ENCODE data around the gene MKS1.

Gene MKS1

DNA sequence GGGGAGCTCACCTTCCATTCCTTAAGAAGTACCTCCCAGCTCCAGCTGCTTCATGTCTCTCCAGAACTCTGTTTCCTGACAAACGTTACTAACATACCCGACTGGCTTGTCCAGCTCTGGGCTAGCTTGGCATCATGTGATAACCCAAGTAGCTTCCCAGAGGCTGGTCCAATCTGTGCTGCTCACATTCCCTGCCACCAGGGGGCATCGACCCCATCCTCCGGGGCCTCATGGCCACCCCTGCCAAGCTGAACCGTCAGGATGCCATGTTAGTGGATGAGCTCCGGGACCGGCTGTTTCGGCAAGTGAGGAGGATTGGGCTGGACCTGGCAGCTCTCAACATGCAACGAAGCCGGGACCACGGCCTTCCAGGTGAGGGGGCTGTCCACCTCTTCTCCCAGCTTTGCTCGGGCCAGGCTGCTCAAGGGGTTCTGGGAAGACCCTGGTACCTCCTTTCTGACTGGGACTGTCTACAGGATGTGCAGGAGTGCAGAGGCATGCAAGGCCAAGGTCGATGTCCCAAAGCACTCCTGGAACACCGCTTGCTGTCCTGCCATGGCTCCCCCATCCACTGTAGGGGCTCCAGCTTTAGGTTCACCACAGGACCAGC, 18.9 kb downstream of the MKS1 start:
- DNase-seq (ENCODE audit: low read depth), result peak; percentile 17

DNA sequence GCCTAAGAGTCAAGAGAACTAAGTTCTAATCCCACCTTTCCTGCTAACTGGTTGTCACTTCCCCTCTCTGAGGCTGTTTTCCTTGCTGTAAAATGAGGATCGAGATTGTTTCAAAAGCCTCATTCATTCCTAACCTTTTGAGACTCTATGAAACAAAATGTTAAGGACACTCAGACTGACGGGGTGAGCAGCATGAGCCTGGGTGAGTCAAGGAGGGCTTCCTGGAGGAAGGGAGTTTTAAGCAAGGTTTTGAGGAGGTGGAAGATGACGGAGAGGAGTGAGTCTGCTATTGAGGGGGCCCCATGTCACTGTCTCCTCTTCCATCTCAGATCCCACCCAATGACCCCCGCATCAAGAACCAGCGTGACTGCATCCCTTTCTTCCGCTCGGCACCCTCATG, 22.4 kb downstream of the MKS1 start:
- no peak for DNase-seq (ENCODE audit: low read depth)

DNA sequence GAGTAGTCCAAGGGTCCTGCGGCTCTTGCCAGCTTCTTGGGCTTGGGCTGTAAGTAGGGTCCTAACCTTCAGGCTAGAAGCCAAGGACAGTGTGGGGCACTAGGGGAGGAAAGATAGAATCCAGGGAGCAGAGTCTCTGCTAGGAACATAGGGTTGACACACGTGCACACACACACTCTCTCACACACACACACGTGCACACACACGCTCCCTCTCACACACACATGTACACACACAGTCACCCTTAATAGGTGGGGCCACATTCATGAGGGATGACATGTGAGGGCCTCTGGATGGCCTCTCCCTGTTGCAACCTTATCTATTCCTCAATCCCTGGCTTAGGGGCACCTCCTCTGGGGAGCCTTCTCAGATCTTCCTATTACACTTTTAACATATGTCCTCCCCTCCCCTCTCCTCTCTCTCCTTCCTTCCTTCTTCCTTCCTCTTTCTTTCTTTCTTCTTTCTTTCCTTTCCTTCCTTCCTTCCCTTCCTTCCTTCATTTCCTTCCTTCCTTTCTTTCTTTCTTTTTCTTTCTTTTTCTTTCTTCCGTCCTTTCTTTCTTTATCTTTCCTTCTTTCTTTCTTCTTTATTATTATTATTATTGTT, 23.4 kb downstream of the MKS1 start:
- no peak for DNase-seq (ENCODE audit: low read depth)

DNA sequence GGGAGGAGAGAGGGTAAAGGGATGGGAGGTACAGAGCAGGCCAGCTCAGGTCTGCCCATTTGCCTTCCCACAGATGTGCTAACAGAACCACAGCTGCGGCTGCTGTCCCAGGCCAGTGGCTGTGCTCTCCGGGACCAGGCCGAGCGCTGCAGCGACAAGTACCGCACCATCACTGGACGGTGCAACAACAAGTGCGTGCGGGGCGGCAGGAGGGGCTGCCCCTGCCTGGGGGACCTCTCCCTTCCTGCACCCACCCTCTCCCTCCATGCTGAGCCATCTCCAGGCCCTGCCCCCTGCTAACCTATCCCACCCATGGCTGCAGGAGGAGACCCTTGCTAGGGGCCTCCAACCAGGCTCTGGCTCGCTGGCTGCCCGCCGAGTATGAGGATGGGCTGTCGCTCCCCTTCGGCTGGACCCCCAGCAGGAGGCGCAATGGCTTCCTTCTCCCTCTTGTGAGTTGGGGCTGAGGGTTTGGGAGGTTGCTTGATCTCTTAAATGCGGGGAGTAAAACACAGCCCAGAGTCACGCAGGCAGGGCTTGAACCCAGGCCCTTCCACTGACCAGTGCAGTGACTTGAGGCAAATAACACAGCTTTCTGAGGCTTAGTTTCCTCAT, 25.3 kb downstream of the MKS1 start:
- DNase-seq (ENCODE audit: low read depth), result no peak

DNA sequence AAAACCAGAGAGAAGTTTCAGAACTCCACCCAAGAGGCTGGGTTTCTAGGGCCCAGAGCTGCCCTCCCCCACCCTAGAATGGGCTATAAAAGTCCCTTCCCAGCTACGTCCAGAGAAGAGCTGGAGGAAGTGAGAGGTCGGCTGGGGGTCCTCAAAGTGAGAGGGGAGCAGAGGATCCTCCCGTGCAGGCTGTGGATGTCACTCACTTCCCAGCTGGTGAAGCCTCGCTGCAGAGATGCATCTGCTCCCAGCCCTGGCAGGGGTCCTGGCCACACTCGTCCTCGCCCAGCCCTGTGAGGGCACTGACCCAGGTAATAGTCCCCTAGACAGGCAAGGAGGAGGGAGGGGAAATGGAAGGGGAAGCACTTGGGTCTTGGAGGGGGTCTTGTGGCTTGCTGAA, 26.4 kb downstream of the MKS1 start, which contains the start of gene EPX:
Gene EPX (plus strand): TSS at position 115 of the 400 bp plus-strand sequence. CDS start 121 bp downstream, at position 236.
- no peak for DNase-seq (ENCODE audit: low read depth)

DNA sequence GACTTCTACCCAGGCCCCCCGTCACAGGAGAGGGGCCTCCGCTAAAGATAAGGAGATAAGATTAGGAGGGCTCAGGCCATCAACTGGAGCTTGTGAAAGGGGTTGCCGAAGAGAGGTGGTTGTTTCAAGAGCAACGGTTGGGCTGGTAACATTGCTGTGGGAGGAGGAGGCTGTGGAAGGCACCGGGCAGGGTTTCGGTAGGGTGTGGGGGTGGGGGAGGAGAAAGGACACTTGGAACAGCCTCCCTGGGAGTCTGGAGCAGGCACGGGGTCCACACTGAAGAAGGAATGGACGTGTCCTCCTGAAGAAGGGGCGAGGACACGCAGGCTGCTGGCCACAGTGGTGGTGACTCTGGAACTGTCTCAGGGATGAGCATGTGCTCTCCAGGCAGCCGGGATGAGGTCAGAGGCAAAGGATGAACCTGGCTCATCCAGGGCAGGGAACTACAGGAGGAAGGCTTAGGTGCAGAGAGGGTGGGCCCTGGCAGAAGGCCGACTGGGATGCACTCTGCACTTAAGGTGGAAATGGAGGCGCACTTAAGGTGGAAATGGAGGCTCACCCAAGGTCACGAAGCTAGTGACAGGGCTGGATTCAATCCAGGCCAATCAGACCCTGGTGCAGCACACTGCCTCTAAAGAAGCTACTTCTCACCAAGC, 27.7 kb downstream of the MKS1 start:
- DNase-seq (ENCODE audit: low read depth), result no peak

DNA sequence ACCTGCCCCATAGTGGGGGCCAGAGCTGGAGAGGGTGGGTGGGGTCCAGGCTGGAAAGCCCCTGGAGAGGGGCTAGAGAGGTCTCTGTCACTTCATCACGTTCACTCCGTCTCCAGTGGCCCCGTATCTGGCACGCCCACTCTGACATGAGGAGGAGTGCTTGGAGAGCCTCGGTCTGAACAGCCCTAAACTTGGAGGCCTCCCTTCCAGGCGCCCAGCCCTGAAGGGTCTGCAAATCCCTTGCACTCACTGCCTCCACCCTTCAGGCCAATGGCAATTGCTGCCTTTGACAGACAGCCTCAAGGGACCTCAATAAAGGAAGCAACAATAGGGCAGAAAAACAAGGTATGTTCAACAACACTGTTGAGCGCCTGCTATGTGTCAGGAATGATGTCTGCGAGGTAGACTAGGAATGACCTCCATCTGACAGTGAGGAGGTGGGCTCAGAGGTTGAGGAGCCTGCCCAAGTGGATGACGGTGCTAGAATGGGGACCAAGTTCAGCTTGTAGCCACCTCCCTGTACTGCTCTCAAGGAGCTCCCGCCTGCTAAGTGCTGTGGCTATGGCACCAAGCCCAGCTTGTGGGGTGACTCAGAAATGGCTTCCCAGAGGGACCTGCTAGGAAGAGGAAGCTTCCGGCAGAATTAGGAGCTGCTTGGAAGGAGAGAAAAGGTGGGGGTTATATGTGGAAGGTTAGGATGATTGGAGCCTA, 29.5 kb downstream of the MKS1 start:
- peak; percentile 78 for DNase-seq (ENCODE audit: low read depth)

DNA sequence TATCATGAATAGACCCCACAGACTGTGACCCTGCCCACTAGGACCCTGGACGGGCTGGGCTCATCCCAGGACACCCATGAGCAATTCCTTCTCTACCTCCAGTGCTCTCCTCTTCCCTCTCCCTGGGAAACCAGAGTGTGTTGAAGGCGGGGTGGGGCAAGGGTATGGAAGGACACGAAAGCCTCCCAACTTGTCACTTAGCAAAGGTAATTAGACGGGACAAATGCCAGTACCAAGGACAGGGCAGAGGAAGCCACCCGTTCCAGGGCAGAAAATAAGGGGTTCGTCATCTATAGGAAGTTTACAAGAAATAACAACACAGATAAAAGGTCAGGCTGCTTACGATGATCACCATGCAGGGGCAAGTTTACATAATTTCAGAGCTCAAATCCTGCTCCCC, 31.4 kb downstream of the MKS1 start:
- DNase-seq (ENCODE audit: low read depth), result no peak

DNA sequence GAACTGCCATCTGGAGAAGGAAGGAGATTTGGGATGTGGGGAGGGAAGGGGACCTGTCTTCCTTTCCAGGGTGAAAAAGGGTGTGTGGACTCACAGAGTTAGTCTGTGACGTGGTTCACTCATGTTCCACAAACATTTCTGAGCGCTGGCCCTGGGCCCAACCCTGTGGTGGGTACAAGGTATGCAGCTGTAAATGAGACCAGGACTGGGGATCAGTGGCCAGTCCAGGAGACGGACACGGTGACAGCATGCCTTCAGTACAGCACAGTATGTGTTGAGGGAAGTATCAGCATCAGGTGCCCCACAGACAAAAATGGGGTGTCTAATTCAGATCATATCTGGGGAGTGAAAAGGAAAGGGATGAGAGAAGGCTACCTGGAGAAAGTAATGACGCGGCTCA, 32.0 kb downstream of the MKS1 start:
- no peak for DNase-seq (ENCODE audit: low read depth)

DNA sequence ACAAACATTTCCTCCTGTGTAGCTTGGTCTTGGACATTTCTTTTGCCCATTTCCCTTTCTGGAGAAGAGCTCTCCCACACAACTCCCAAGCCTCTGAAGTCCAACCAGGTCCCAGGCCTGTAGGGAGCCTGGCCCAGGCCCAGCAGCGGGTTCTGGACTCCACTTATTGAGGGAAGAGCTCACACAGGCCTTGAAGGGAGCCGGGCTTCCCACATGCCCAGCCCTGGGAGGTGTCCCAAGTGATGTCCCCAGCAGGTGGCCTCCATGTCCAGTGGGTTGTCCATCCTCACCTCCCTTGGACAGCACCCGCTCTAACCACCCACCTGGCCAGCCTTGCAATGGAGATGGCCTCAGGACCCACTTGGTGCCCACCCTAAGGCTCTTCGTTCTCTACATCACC, 32.5 kb downstream of the MKS1 start:
- no peak for DNase-seq (ENCODE audit: low read depth)

DNA sequence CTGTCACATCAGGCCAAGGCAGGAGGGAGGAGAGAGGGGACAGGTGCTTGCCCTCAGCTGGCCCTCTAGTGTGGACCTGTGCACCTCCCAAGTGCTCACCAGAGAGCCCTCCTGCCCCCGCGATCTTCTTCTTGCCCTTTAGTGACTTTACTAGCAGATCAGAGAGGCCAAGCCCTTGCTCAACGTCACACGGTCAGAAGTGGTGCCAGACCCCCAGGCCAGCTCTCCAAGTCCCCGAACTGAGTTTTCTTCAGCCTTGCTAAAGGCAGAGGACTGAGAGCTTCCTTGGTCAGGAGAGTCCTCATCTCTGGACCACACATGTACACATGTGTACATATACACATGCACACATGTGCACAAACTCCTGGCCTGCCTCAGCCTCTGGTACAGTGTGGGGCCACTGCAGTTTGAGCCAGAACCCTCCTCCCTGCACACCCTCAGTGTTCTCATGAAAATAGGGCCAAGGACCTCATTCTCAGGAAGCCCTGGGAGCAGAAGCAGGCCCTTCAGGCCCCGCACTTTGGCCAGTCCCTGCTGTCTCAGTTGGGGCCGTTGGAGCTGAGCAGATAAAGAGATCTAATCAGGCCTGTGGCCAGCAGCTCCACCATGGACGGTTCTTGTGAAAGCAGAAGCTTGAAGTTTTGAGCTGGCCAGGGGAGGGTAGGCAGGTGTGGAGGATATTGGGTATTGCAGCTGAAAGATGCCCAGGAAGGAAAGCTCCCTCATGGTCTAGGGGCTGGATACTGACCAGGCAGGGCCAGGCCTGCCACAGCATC, 33.9 kb downstream of the MKS1 start:
- DNase-seq (ENCODE audit: low read depth), result no peak

DNA sequence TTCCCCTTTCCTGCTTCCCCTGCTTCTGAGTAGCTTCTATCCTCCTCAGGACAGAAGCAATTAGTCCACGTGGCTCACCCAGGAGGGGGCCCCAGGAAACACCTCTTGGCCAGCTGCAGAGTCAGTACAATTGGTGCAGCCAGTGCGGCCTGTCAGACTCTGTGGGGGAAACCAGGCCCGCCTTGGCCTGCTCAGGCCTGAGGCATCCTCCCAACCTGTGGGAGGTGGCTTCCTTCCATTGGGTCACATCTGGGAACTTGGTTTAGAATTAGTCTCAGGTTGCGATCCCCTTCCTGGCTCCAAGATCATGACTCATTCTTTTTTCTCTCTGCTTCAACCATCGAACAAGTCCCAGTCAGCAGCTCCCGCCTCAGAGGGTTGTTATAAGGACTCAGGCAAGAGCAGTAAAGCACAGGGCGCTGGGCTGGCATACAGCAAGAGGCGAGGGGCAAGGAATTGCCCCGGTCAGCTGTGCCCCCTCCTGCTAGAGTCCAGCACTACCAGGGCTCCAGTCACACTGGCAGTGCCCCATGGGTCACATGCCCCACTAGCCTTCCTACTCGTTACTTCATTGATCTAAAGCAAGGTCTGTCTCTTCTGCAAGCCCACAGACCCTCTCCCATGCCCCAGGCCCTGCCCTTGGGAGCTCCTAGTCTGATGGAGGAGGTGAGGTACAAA, 34.6 kb downstream of the MKS1 start:
- DNase-seq (ENCODE audit: low read depth), result no peak

DNA sequence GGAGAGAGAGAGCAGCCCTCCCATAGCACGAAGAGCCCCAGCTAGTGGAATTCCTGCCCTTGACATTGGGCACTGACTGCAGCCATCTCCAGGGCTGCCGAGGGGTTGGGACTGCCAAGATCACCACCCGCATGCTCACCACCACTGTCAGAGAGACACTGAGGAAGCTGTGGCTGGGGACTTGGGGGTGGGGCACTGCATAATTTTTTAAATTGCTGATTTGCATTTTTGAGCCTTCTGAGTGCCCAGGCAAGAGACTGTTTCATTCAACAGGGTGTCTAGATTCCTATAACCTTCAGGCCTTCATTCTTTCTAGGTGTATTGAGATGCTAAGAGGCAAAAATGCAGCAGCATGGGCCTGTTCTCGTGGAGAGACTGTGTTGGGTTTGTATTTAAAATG, 35.5 kb downstream of the MKS1 start:
- no peak for DNase-seq (ENCODE audit: low read depth)

DNA sequence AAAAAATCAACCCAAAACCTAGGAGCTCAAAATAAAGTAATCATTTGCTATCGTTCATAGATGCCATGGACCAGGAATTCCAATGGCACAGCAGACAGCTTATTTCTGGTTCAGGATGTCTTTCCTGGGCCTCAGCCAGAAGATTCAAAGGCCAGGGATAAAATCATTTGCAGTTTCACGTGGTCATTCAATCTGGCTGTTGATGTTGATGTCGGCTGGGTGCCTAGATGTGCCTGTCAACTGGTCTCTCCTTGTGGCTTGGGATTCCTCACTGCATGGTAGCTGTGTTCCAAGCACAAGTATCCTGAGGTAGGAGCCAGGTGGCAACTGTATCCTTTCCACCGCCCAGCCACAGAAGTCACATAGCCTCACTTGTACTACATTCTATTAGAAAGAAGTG, 37.3 kb downstream of the MKS1 start:
- DNase-seq (ENCODE audit: low read depth), result no peak

DNA sequence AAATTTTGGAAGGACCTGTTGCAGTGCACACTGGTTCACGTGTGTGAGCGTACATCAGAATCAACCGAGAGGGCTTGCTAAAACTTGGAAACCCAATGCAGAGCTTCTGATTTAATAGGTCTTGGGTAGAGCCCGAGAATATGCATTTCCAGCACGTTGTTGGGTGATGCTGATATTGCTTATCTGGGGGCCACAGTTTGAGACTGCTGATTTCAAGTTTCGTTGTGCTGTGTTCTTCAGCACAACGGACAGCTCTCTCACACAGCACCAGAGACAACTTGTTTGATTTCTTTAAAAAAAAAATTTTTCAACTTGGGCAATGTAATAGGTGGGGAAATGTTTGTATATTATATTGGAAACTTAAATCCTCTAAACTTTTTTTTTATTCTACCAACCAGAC, 42.9 kb downstream of the MKS1 start:
- no peak for DNase-seq (ENCODE audit: low read depth)

DNA sequence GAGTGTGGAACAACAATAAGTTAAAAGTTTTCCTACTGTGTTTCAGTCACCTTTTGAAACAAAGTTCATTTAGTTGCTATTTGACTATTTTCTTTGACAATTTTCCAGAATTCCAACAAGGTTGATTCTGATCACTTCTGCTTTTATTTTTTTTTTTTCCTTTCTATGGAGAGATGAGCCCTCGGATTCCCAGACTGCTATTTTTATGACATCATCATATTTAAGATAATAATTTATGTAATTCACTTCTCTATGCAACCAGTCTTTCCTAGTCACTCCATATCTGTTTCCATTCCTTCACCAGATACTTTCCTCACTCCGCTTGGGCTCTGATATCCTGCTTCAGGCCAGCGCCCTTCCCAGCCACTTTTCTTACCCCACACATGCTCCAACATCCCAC, 44.2 kb downstream of the MKS1 start:
- no peak for DNase-seq (ENCODE audit: low read depth)

DNA sequence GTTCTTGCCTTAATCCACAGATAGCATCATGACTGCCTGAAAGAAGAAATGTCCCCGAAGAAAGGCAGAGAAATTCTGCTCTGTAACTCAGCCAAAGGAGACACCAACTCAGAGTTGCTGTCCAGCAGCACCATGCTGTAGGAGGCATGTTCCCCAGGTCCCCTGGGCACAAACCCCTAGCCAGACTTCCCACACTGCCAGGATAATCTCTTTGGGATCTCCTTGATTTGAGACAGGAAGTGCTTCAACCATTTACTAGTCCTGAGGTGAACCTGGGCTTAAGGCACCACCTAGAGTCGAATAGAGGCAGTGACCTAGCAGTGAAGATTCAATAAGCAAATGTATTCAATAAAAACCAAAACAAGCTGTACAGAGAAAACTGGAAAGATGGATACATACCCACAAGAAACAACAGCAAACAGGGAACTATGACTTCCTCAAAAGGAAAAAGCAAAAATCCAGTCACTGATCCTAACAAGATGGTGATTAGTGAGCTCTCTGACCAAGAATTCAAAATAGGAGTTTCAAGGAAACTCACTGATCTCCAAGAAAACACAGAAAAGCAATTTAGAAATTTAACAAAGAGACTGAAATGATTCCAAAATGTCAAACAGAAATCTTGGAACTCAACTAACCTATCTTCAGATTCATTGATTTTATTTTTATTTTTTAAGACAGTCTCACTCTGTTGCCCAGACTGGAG, 46.5 kb downstream of the MKS1 start:
- no peak for DNase-seq (ENCODE audit: low read depth)

DNA sequence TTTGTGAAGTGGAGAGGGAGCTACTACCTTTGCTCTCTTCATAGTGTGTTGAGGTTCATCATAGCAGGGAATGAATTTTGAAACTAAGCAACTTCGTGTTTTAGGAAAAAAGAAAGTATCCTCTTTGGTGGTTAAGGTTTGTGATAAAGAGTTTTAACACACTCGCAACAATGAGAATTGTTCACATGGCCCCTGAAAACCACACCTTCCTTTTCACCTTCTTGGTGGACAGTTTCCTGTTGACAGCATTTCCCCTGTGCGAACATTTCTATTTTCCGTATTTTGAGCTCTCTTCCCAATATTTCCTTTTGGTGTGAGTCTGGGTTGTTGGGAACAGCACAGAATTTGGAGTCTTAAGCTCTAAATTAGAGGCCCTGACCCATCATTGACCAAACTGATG, 48.4 kb downstream of the MKS1 start:
- no peak for DNase-seq (ENCODE audit: low read depth)

DNA sequence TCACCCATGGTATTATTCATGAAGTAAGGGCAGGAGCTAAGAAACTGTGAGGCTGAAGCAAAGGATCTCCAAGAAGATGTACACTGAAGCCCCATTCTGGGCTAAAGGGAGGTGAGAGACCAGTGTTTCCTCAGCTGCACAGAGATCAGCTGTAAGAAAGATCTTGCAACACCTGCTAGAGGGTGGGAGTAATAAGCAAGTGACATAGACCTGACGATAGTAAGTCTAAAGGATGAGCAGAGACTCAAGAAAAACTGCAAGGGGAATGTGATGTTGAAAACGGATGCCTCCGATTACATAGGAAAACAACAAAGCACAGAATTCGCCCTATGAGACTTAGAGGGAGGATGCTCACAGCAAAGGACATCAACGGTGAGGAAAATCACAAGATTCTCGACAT, 52.4 kb downstream of the MKS1 start, which contains the start of gene OR4D2:
Gene OR4D2 (plus strand): TSS at position 301 of the 400 bp plus-strand sequence. CDS start 2,674 bp downstream, outside the sequence.
- no peak for DNase-seq (ENCODE audit: low read depth)

DNA sequence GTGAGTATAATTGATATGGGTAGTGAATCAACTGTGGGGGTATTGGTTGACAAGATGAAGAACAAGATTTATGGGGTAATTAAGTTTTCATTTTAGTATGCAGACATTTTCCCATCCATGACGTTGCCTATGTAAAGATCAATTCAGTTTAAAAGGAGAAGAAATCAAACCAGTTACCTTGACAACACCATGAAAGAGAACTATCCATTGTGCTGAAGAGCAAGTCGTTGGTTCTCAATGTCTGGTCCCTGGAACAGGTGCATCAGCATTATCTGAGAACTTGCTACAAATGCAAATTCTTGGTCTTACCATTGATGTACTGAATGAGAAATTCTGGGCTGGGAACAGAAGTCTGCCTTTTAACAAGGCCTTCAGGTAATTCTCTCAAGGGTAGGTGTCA, 53.1 kb downstream of the MKS1 start:
- no peak for DNase-seq (ENCODE audit: low read depth)
